SK-N-MC (cell line): ENCODE results near the gene ITGB7.

Experiments
- EZH2 ChIP-seq: fragments of 200-600 bp; sonication (generic); IDR thresholded peaks from one replicate; pipeline ENCODE4 v1.6.1; 2017; ENCODE audit warnings: antibody characterized with exemption
- FOXP2 ChIP-seq: optimal IDR thresholded peaks from 2 replicates; pipeline ENCODE3; 2011; ENCODE audit warnings: mild to moderate bottlenecking, moderate library complexity; ENCODE audit not compliant: insufficient read depth; ENCODE audit errors: extremely low read length, control extremely low read depth
- POLR2AphosphoS5 ChIP-seq: IDR thresholded peaks from 2 replicates; pipeline ENCODE4 v1.6.1; 2012; ENCODE audit warnings: mild to moderate bottlenecking, low read depth, low read length, borderline replicate concordance

DNA sequence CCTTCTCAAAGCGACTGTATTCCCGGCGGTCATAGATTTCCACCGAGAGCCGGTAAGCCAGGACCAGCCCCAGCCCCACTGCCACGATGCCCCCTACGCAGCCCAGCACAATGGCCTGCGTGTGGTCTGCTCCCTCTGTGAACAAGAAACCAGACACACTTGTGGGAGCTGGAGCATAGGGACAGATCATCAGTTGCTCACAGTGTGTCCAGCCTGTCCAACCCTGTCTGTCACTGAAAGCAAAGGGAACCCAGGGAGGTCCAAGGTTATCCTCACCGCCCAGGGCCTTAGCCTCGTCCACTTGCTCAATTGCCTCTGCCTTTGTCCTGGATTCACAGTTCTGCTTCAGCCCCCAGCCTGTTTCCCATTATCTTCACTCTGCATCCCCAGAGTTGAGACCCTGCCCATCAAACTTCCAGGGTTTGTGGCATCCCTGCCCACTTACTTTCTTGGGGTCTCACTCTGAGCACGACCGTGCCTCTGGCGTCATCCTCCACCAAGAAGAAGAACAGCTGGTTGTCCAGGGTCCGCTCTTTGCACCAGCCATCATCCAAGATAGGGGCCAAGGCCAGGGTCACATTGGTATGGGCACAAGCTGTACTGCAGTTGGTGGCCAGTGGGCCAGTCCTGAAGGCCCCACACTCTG, 15.0 kb downstream of the ITGB7 start:
- TF ChIP-seq EZH2 (no peak), POLR2AphosphoS5 (no peak), FOXP2 (no peak)
